ENCODE measurements around the gene DUSP6.

DNA sequence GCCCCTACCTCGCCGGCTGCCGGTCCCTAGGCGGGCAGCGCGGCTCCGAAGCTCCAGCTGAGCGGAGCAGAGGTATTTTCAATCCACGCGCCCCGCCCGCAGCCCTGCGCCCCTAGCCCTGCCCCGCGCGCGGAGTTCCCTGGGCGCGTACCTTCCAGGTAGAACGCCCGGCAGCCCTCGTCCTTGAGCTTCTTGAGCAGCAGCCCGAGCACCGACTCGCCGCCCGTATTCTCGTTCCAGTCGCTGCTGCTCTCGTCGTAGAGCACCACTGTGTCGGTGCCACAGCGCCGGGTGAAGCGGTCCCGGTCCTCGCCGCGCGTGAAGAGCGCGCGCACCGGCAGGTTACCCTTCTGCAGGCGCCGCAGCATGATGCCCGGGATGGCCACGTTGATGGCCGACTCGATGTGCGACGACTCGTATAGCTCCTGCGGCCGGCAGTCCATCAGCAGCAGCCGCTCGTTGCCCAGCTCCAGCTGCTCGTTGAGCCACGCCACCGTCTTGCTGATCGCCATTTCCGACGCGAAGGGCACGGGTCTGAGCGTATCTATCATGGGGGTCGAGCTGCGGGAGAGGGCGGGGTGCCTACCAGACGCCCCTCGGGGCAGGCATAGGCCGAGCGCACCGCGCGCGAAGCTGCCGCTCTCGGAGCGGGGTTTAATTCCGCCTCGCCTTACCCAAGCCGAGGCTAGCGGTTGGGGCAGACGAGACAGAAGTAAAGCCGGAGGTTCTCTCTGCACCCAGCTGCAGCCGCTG is 636 bp downstream of the DUSP6 start:
- TF ChIP-seq, protein P1, sequence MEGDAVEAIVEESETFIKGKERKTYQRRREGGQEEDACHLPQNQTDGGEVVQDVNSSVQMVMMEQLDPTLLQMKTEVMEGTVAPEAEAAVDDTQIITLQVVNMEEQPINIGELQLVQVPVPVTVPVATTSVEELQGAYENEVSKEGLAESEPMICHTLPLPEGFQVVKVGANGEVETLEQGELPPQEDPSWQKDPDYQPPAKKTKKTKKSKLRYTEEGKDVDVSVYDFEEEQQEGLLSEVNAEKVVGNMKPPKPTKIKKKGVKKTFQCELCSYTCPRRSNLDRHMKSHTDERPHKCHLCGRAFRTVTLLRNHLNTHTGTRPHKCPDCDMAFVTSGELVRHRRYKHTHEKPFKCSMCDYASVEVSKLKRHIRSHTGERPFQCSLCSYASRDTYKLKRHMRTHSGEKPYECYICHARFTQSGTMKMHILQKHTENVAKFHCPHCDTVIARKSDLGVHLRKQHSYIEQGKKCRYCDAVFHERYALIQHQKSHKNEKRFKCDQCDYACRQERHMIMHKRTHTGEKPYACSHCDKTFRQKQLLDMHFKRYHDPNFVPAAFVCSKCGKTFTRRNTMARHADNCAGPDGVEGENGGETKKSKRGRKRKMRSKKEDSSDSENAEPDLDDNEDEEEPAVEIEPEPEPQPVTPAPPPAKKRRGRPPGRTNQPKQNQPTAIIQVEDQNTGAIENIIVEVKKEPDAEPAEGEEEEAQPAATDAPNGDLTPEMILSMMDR (IDR thresholded peaks at IDR 0.05), result no peak
- peak in 1 of 2 donors; percentile 25 for TF ChIP-seq POLR2A (IDR thresholded peaks at IDR 0.05)
